GM19324 (cell line): Measurements from ENCODE around the gene SLC6A4.
"Not testable (repeated sequence)": the region's sequence is repeated elsewhere in the genome, so short reads cannot be mapped to it uniquely, and the experiment has no call there.

Experiments
- ATAC-seq: cut with Tn5 transposase; IDR thresholded peaks from one replicate; pipeline ENCODE4 v1.9.1; 2021; ENCODE audit warnings: mild to moderate bottlenecking, moderate library complexity; ENCODE audit not compliant: unreplicated experiment, low FRiP score

Gene SLC6A4

GRCh38 chr17:30239089-30239462 lies 3.6 kb upstream of the SLC6A4 start:
- no peak for ATAC-seq

DNA sequence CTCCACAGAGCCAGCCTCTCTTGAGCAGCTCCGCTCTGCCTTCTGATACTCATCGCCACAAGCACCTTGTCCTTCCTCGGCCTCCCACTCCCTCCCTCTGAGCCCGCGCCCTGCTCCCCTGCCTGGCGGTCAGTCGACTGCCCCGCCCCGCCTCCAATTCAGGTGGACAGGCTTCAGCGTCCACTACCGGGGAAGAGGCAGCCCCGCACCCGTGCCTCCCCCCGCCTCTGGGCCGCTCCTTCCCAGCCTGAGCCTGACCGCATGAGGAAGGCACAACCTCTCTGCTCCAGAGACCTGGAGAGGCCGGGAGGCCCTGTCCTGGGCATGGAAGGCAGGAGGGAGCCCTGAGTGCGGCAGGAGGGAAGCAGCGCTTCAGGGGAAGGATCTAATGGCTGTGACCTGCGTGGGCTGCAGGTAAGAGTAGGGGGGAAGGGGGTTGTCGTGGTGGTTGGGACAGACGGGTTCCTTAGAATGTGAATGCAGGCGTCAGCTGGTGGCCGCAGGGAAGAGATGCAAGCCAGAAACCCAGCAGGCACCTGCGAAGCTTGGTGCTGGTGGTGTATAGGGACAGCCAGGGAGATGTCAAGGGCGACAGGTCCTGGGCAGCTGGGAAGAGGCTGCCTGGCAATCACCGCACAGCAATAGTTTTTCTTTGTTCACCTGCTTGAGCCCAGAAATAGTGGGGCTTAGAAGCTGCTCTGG lies 3.0 kb upstream of the SLC6A4 start:
- ATAC-seq: no peak

- ATAC-seq: no peak
Measured at GRCh38 chr17:30238003-30238344, 2.5 kb upstream of the SLC6A4 start.

DNA sequence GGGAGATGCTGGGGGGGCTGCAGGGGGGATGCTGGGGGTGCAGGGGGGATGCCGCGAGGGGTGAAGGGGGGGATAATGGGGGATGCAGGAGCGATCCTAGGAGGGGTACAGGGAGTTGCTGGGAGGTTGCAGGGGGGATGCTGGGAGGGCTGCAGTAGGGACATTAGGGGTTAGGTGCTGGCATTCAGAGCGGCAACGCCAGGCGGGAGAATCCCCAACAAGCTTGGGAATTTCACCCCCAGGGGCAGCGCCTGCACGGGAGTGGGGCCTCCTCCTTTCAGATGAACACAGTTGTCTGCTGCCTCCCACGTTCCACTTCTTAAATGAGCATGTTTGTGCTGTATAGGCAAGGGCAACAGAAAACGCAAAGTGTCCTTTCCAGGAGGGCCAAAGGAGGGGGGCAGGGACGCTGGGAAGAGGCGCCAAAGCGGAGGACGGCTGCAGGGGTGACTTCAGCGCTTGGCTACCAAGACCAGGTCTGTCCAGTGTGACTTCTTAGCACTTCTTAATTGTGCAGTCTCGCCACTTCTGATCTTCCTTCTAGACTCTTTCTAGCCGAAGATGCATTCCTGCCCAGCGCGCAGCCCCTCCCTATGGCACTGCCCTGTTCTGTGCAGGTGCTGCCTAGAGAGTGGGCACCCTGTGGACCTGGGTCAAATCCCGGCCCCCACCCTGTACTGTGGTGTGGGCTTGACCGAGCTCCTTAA lies 2.0 kb upstream of the SLC6A4 start:
- no peak for ATAC-seq

DNA sequence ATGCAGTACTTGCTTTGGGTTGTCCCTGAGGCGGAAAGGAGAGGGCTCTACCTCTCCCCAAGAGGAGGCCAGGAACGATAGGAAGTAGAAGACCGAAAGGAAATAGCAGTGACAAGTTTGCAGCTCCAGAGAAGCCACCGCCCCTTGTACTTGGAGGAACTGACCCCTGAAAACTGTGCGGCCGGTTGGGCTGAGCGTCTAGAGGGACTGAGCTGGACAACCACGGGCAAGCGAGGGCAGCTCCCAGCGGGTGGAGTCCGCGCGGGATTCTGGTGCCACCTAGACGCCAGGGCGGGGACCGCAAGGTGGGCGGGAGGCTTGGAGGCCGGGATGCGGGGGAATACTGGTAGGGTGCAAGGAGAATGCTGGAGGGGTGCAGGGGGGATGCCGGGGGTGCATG lies 1.3 kb upstream of the SLC6A4 start:
- no peak for ATAC-seq

DNA sequence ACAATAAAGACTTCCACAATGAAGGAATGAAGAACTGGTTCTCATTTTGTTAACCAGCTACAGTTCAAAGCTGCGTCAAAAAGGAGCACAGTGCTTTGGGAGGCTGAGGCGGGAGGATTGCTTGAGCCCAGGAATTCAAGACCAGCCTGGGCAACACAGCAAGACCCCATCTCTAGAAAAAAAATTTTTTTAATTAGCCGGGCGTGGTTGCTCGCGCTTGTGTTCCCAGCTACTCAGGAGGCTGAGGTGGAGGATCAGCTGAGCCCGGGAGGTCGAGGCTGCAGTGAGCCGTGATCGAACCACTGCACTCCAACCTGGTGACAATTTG lies 764 bp upstream of the SLC6A4 start:
- ATAC-seq: no peak

DNA sequence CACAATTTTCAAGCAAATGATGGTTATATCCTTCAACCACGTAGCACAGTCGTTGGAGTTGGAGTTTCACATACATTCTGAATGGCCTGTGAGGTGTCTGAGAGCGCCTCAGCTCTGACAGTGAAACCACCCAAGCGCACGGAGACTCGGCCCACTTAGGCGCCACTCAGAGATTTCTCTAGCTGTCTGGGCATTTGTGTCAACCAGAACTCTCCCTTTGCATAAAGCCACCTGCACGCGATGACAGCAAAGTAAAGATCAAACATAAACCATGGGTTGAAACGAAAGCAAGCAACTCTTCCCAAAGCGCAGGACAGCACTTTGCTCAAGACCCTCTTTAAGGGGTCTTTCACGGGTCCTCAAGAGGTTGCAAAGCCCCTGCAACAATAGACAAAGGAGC lies 533 bp downstream of the SLC6A4 start:
- ATAC-seq: no peak

DNA sequence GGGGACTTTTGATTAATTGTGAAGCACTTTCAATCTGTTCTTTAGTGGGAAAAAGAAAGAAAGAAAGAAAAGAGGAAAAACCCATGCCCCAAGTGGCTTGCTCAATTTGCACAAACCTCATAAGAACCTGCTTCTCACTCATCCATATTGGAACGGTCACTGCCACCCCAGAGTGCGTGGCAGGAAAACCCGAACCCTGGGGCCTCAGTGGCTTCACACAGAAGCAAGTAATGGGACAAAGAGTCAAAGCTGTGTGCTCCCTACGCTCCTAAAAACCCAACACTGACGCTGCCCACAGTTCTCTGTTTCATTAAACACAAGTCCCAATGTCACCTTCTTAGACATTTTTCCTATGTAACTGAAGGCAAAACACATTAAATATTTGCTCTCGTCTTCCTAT lies 1.2 kb downstream of the SLC6A4 start:
- no peak for ATAC-seq

GRCh38 chr17:30232824-30233427 lies 2.6 kb downstream of the SLC6A4 start:
- ATAC-seq: no peak

DNA sequence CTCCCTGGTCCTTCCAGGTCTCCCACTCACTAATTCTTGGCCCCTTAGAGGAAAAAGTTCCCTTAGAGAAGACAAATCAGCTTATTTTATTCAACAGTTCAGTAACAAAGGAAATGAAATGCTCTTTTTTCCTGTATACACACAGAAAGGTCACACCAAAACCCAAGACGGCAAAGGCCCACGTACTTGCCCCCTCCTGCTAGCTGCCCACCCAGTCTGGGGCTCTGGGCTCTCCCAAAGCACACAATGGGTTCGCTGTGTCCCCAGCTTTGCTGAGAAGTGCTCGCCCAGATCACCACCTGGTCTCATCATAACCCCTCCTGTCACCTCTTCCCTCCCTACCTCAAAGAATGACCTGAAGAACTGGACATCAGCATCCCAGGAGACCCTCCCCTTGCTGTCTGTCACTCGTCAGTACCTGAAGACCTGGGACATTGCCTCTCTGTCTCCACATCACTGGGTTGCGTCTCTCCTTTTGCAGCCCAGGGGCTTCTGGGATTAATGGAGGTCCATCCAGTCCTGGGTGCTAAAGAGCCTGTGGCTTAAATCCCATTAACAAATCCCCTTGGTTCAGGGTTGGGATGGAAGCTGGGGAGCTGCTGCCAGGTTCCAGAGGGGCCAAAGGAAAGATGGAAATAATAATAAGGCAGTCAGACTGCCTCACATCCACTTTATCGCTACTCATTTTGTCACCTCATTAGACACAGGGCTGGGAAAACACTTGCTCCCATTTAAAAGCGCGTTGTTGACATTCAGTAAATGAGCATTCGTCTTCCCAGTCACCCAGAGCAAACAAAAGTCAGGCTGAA lies 3.3 kb downstream of the SLC6A4 start:
- no peak for ATAC-seq

DNA sequence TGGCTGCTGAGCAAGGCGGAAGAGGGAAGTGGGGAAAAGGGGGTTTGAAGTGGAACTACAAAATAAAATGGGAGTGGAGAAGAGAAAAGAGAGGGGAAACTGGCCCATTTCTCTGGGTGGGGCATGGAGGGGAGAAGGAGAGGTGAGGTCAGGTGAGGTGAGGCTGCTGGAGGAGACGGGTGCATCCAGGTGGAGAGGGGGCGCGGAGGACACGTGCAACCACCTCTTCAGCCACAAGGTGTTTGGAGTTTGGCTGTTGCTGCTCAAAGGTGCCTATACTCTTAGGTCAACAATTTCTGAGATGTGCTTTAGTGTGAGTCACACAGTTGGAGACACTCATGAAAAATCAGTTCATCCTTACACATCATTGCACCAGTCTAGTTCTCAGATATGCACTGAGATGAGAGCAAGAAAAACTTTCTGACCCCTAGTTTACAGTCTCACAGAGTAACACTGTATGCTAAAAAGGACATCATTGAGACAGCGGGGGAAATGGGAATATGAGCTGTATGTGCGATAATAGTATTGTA lies 4.8 kb downstream of the SLC6A4 start:
- ATAC-seq: no peak

- ATAC-seq: not testable (repeated sequence)
Measured at GRCh38 chr17:30230009-30230408, 5.5 kb downstream of the SLC6A4 start.

GRCh38 chr17:30229012-30229411 lies 6.5 kb downstream of the SLC6A4 start:
- no peak for ATAC-seq

DNA sequence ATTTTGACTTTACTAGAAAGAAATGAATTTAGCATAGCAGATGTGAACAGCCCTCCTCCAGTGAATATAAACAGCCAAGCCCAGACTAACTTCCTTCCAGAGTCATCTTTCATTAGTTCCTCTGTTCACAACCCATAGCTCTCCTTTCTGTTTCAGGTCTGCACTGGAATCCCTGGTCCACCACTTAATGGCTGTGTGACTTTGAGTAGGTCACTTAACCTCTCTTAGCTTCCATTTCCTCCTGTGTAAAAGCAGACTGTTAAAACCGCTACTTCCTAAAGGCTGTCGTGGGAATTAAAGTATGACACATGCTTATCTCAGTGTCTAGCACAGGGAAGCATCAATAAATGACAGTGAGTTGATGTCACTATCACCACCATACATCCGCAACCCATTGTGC lies 7.5 kb downstream of the SLC6A4 start:
- no peak for ATAC-seq

- no peak for ATAC-seq
Measured at GRCh38 chr17:30226878-30227277, 8.6 kb downstream of the SLC6A4 start.

DNA sequence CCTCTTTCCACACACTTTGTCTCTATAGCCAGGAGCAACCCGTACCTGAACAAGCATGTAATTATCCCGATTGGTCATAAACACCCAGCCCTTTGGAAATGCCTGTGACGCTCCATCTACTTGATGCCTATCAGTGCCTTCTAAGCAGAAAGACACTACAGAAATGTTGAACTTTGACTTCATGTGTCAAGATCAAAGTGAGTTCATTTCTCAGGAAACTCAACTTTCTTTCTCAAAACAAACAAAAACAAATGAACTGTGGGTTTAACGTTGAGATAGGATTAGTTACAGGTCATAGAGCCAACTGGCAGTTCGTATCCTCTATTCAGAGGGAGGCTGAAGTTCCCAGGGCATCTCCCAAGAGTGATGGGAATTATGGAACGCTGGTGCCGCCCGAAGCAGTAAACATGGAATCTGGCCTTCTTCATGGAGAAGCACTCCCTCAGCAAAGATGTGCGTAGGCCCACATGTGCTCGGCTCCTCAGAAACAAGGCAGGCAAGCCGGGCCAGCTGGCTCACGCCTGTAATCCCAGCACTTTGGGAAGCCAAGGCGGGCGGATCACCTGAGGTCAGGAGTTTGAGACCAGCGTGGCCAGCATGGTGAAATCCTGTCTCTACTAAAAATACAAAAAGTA lies 9.5 kb downstream of the SLC6A4 start:
- no peak for ATAC-seq

DNA sequence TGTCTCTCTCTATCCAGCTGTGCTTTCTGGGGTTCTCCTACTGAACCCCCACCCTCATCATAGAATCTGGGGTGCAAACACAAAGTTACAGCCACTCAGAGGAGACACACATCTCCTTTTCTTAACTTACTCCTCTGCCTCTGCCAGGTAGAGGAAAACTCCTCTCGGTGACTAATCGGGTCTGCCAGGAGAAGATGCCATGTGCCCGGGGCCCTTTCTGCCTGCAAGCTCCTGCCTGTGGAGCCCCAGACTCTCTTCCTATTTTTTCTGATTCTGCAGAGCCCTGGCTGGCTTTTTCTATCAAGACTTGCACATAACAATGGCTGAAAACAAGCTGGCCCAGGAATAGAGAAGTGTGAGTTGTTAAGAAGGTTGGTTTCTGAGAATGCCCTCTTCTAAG lies 10.4 kb downstream of the SLC6A4 start:
- no peak for ATAC-seq

DNA sequence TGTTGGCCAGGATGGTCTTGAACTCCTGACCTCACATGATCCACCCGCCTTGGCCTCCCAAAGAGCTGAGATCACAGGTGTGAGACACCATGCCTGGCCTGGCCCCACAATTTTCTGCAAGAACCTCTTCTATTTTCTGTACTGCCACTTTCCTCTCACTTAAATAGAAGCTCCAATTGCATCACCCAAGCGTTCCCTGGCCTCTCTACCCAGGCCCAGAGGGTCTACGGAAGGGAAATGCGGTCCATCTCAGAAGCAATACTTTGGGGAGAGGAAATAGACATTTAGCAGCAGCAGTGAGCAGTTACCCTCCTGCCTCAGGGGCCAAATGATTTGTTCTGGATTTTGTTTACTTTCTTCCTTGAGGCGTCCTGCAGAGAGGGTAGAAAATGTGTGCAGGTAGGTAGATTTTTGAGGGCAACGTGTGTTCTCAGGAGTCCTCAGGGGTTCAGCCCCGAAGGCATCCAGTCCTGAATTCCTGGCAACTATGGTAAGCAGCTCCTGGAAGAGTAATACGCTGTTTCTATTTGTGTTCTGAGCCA lies 11.0 kb downstream of the SLC6A4 start:
- ATAC-seq: no peak

DNA sequence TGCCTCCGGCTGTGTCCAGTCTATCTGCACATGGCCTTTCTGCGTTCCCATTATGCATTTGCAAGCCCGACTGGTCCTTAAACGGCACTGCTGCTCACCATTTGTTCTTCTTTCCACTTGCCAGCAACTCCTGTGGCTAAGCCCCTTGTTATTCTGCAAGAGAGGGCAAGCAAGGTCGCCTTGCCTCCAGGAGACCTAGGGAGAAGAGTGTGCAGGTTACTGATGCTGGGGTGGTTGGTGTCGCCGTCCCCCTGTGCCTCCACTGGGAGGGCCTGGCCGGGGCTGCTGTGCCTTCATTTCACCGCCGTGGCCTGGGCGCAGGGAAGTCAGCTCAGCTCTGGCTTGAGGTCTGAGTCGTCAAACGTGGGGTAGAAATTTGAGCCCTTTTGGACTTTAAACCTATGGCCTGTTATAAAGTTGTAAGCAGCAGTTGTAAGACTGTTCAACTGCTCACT lies 12.7 kb downstream of the SLC6A4 start:
- ATAC-seq: no peak

- ATAC-seq: no peak
Measured at GRCh38 chr17:30222251-30222650, 13.2 kb downstream of the SLC6A4 start.
